ENCODE measurements around the gene RUNX2. TPM values are rescaled to one million over a fixed set of nuclear protein-coding genes. Genes with fewer than 3 reads are reported as not detected.

RUNX2 gene
- total and polyA plus RNA-seq, 2 of the 8 experiments (the other 6 are each of a cell fraction or from before 2014, with no cell fraction given), result 0.26 to 1.2 TPM

- Histone ChIP-seq H3K79me1 (ENCODE audit: low read depth, low read length) (no peaks in the 10 kb centered on the region), H2AFZ (ENCODE audit: low read length) (no peak overlapping the region), H4K20me1 (replicated peaks in 1 of 2; ENCODE audit: control insufficient read depth in 1 of 2, insufficient read depth in 2 of 2, low read length in 2 of 2) (no peaks in the 10 kb centered on the region), H2BK12ac (ENCODE audit: low read depth, low read length) (no peak overlapping the region), H2BK20ac (ENCODE audit: low read length) (no peak overlapping the region), H3K4ac (replicated peaks; ENCODE audit: insufficient read length, low read depth, low read length) (no peak overlapping the region), H3K9ac (replicated peaks in 1 of 4; ENCODE audit: extremely low read depth in 1 of 4, low read depth in 3 of 4, low read length in 3 of 4) (no peak overlapping the region), H3K23ac (ENCODE audit: insufficient read length) (no peak overlapping the region), H3K4me2 (ENCODE audit: insufficient read depth in 1 of 2, low read depth in 2 of 2, low read length in 2 of 2) (no peak overlapping the region), H2BK120ac (replicated peaks; ENCODE audit: low read depth, low read length) (no peak overlapping the region), H3K36me3 (ENCODE audit: control insufficient read depth in 2 of 4, insufficient read depth in 4 of 4, low read length in 3 of 4) (no peaks in the 10 kb centered on the region), H3K4me1 (replicated peaks in 1 of 4; ENCODE audit: control insufficient read depth in 3 of 4, insufficient read depth in 4 of 4, low read length in 3 of 4) (no peaks in the 10 kb centered on the region), H3K79me2 (ENCODE audit: control insufficient read depth in 1 of 2, insufficient read depth in 2 of 2, low read length in 2 of 2) (no peaks in the 10 kb centered on the region), H3K56ac (replicated peaks; ENCODE audit: insufficient read length, low read depth, low read length) (no peak overlapping the region), H3K9me3 (ENCODE audit: insufficient read depth in 2 of 2, low read depth in 1 of 2, low read length in 1 of 2) (no peaks in the 10 kb centered on the region), H3K27me3 (replicated peaks in 1 of 4; ENCODE audit: control insufficient read depth in 3 of 4, extremely low read depth in 1 of 4, insufficient read depth in 3 of 4, low read length in 3 of 4) (no peaks in the 10 kb centered on the region; a peak in 1 of 7 replicates), H2AK5ac (ENCODE audit: low read depth, low read length) (no peak overlapping the region), H3K23me2 (ENCODE audit: low read depth, low read length) (no peaks in the 10 kb centered on the region), H2BK15ac (ENCODE audit: low read length) (no peak overlapping the region), H3K4me3 (ENCODE audit: extremely low read depth in 1 of 4, insufficient read depth in 2 of 4, low read depth in 3 of 4, low read length in 4 of 4) (no peak overlapping the region), H4K91ac (replicated peaks; ENCODE audit: insufficient read length, low read length) (no peak overlapping the region), H2BK5ac (ENCODE audit: low read depth, low read length) (no peak overlapping the region), H4K5ac (ENCODE audit: insufficient read length, low read depth, low read length) (no peak overlapping the region), H3K14ac (ENCODE audit: insufficient read length) (no peak overlapping the region), H3K18ac (ENCODE audit: extremely low read depth, low read length) (no peak overlapping the region), H3K27ac (ENCODE audit: low read depth, low read length) (no peak overlapping the region), H4K8ac (ENCODE audit: extremely low read depth, insufficient read depth, low read length) (no peak overlapping the region)
- DNase-seq (ENCODE audit: low read depth in 1 of 2, low spot score in 2 of 2) (no peak), FAIRE-seq (no peak)
- TF ChIP-seq NRF1 (IDR thresholded peaks at IDR 0.05; ENCODE audit: low read depth, low read length), result no peak
- TF ChIP-seq TCF12 (IDR thresholded peaks at IDR 0.05; ENCODE audit: low read depth, low read length), result no peak
- no peak for TF ChIP-seq YY1 (IDR thresholded peaks at IDR 0.05; ENCODE audit: low read depth, low read length)
- WGBS, 2 experiments (ENCODE audit: extremely low coverage in 1 of 2, insufficient coverage in 1 of 2, insufficient read length in 1 of 2, insufficient replicate concordance in 2 of 2, low coverage in 1 of 2, low lambda C conversion rate in 2 of 2, missing lambda C conversion rate in 1 of 2), result 79% methylated on average over 2 of the region's 2 CpGs; no CpG with 5 or more reads in 1 of the 2 experiments
- CTCF ChIA-PET (ENCODE audit: partially characterized antibody), result no interaction called here
- POLR2A ChIA-PET (ENCODE audit: partially characterized antibody), result no interaction called here
Observed at GRCh38 chr6:45654673-45655072, 326.5 kb downstream of the RUNX2 start.

Measured in H1 (cell line).